GM12865 (cell line): ENCODE measurements around the gene SURF1.

Experiments
- DNase-seq: peaks from one replicate; pipeline ENCODE4 v3.0.0; 2010; ENCODE audit warnings: low read depth
- H3K4me3 ChIP-seq: 2 replicates; pipeline ENCODE4 v1.5.1; 2011; ENCODE audit warnings: mild to moderate bottlenecking, low read depth, low read length, control low read depth
- CTCF ChIP-seq: IDR thresholded peaks from 2 replicates; pipeline ENCODE4 v1.5.1; 2011; ENCODE audit warnings: low read length, control low read depth, low read depth, inconsistent platforms; ENCODE audit not compliant: insufficient read depth; ENCODE audit errors: missing control alignments

SURF1 gene

GRCh38 chr9:133375724-133376654, 19.7 kb upstream of the SURF1 start, which contains the start of the genes STKLD1 and SURF4:
TSS of gene STKLD1 (plus strand) at chr9:133376366. CDS start at chr9:133376474, 108 bp downstream.
TSS of gene SURF4 (minus strand) at chr9:133376060. CDS start at chr9:133375969, 91 bp downstream.
- peak within 1 kb of the TSS; percentile 84 for H3K4me3 ChIP-seq
- no peak for TF ChIP-seq CTCF
- peak; percentile 98 for DNase-seq

GRCh38 chr9:133375116-133375723, 18.9 kb upstream of the SURF1 start:
- DNase-seq = peak; percentile 41
- no peak for TF ChIP-seq CTCF
- peak overlapping the region; percentile 77 for H3K4me3 ChIP-seq

- peak overlapping the region; percentile 77 for H3K4me3 ChIP-seq
- no peak for TF ChIP-seq CTCF
- DNase-seq = no peak
Observed at GRCh38 chr9:133374612-133375115, 18.4 kb upstream of the SURF1 start.

GRCh38 chr9:133372144-133372543, 15.9 kb upstream of the SURF1 start:
- TF ChIP-seq CTCF = no peak
- no peak overlapping the region for H3K4me3 ChIP-seq
- DNase-seq = no peak

- TF ChIP-seq CTCF = no peak
- no peak for DNase-seq
- H3K4me3 ChIP-seq = no peak overlapping the region
Observed at GRCh38 chr9:133371261-133371711, 15.0 kb upstream of the SURF1 start.

- TF ChIP-seq CTCF = no peak
- no peak for DNase-seq
- H3K4me3 ChIP-seq = no peak overlapping the region
Observed at GRCh38 chr9:133370685-133371084, 14.4 kb upstream of the SURF1 start.
